IgD-negative memory B cell (primary cell): Measurements from ENCODE around the gene MAGI2. TPM values are rescaled to one million over a fixed set of nuclear protein-coding genes. Genes with fewer than 3 reads are reported as not detected.
"Not testable (repeated sequence)": the region's sequence is repeated elsewhere in the genome, so short reads cannot be mapped to it uniquely, and the experiment has no call there.

Experiments
- H3K27ac Mint-ChIP-seq, 3 donors: one replicate each; pipeline ENCODE4 v1.8.0; 2020 to 2022; ENCODE audit warnings: mild to moderate bottlenecking in 3 of 3, mixed read lengths in 3 of 3, moderate library complexity in 1 of 3
- H3K27me3 Mint-ChIP-seq: one replicate; pipeline ENCODE4 v1.8.0; 2021; ENCODE audit warnings: mixed read lengths
- H3K36me3 Mint-ChIP-seq: one replicate; pipeline ENCODE4 v1.8.0; 2020; ENCODE audit warnings: mild to moderate bottlenecking, mixed read lengths
- H3K4me1 Mint-ChIP-seq, 3 donors: one replicate each; pipeline ENCODE4 v1.8.0; 2020 to 2022; ENCODE audit warnings: mixed read lengths in 3 of 3, mild to moderate bottlenecking in 1 of 3
- H3K4me3 Mint-ChIP-seq, 4 donors: one replicate each; pipeline ENCODE4 v1.8.0; 2020 to 2022; ENCODE audit warnings: mild to moderate bottlenecking in 4 of 4, mixed read lengths in 4 of 4, moderate library complexity in 3 of 4
- H3K9me3 Mint-ChIP-seq, 3 donors: one replicate each; pipeline ENCODE4 v1.8.0; 2020 to 2021; ENCODE audit warnings: mixed read lengths in 3 of 3, mild to moderate bottlenecking in 1 of 3
- polyA plus RNA-seq: library from polyadenylated mRNA; unstranded; fragments of 300-500 nt; fragmentation: Illumina TruSeq; gene quantifications from one replicate; pipeline ENCODE4 v1.2.3, GENCODE V29; 2021

Gene MAGI2
- polyA plus RNA-seq, 1 donor from 2014 or later, result not detected

- Mint-ChIP-seq H3K27me3 (no peaks in the 10 kb centered on the region), H3K27ac (no peak overlapping the region), H3K4me3 (no peak overlapping the region), H3K4me1 (no peaks in the 10 kb centered on the region), H3K9me3 (peaks cover 2 to 3% (median 2%) of the 10 kb centered on the region in 3 donors), H3K36me3 (no peaks in the 10 kb centered on the region)
Observed at GRCh38 chr7:79046061-79046460, 407.4 kb downstream of the MAGI2 start.

- H3K9me3 Mint-ChIP-seq, result peaks cover 0 to 2% (median 0%) of the 10 kb centered on the region in 3 donors
- no peak overlapping the region for H3K27ac Mint-ChIP-seq
Observed at GRCh38 chr7:79037001-79037400, 416.5 kb downstream of the MAGI2 start.

GRCh38 chr7:79036356-79036755 lies 417.1 kb downstream of the MAGI2 start:
- Mint-ChIP-seq H3K4me1 (no peaks in the 10 kb centered on the region), H3K27ac (no peak overlapping the region), H3K4me3 (no peak overlapping the region), H3K27me3 (no peaks in the 10 kb centered on the region), H3K9me3 (peaks cover 0 to 2% (median 0%) of the 10 kb centered on the region in 3 donors), H3K36me3 (no peaks in the 10 kb centered on the region)

More at GRCh38 chr7:79037001-79037400, 416.5 kb downstream of the MAGI2 start:
- Mint-ChIP-seq H3K27me3 (no peaks in the 10 kb centered on the region), H3K4me1 (no peaks in the 10 kb centered on the region), H3K4me3 (no peak overlapping the region), H3K36me3 (no peaks in the 10 kb centered on the region)

- peaks cover 0 to 2% (median 0%) of the 10 kb centered on the region in 3 donors for H3K9me3 Mint-ChIP-seq
- H3K36me3 Mint-ChIP-seq, result no peaks in the 10 kb centered on the region
- H3K27me3 Mint-ChIP-seq, result no peaks in the 10 kb centered on the region
- H3K4me1 Mint-ChIP-seq, result no peaks in the 10 kb centered on the region
- H3K27ac Mint-ChIP-seq, result no peak overlapping the region
- no peak overlapping the region for H3K4me3 Mint-ChIP-seq
Observed at GRCh38 chr7:79035858-79036257, 417.6 kb downstream of the MAGI2 start.

GRCh38 chr7:79034730-79035129 lies 418.7 kb downstream of the MAGI2 start:
- Mint-ChIP-seq H3K4me1 (no peaks in the 10 kb centered on the region), H3K4me3 (no peak overlapping the region), H3K36me3 (no peaks in the 10 kb centered on the region), H3K27me3 (no peaks in the 10 kb centered on the region), H3K27ac (no peak overlapping the region), H3K9me3 (peaks cover 0 to 2% (median 0%) of the 10 kb centered on the region in 3 donors)

- H3K9me3 Mint-ChIP-seq, result peaks cover 11 to 39% (median 14%) of the 10 kb centered on the region in 3 donors
- not testable (repeated sequence) for H3K27me3 Mint-ChIP-seq, H3K4me3 Mint-ChIP-seq, H3K4me1 Mint-ChIP-seq, H3K36me3 Mint-ChIP-seq, H3K27ac Mint-ChIP-seq
Observed at GRCh38 chr7:79019711-79020110, 433.8 kb downstream of the MAGI2 start.

- peaks cover 2 to 9% (median 3%) of the 10 kb centered on the region in 3 donors for H3K9me3 Mint-ChIP-seq
- H3K27me3 Mint-ChIP-seq, result no peaks in the 10 kb centered on the region
- no peaks in the 10 kb centered on the region for H3K4me1 Mint-ChIP-seq
- H3K36me3 Mint-ChIP-seq, result no peaks in the 10 kb centered on the region
- no peak overlapping the region for H3K4me3 Mint-ChIP-seq
- H3K27ac Mint-ChIP-seq, result peak overlapping the region in 1 of 3 donors; percentile 14
Observed at GRCh38 chr7:79011921-79012320, 441.5 kb downstream of the MAGI2 start.

GRCh38 chr7:79009647-79010046 lies 443.8 kb downstream of the MAGI2 start:
- Mint-ChIP-seq H3K9me3 (peaks cover 0 to 12% (median 1%) of the 10 kb centered on the region in 3 donors), H3K36me3 (no peaks in the 10 kb centered on the region), H3K4me3 (no peak overlapping the region), H3K27ac (no peak overlapping the region), H3K27me3 (no peaks in the 10 kb centered on the region), H3K4me1 (no peaks in the 10 kb centered on the region)

- Mint-ChIP-seq H3K36me3 (no peaks in the 10 kb centered on the region), H3K27ac (no peak overlapping the region), H3K9me3 (peaks cover 1 to 12% (median 2%) of the 10 kb centered on the region in 3 donors), H3K27me3 (no peaks in the 10 kb centered on the region), H3K4me3 (no peak overlapping the region), H3K4me1 (no peaks in the 10 kb centered on the region)
Observed at GRCh38 chr7:79008786-79009185, 444.7 kb downstream of the MAGI2 start.

- no peak overlapping the region for H3K27ac Mint-ChIP-seq
Observed at GRCh38 chr7:78996013-78996412, 457.5 kb downstream of the MAGI2 start.

GRCh38 chr7:78993341-78993740 lies 460.1 kb downstream of the MAGI2 start:
- Mint-ChIP-seq H3K27ac (no peak overlapping the region), H3K36me3 (peaks cover 3% of the 10 kb centered on the region), H3K4me1 (no peaks in the 10 kb centered on the region), H3K9me3 (peaks cover 0 to 6% (median 3%) of the 10 kb centered on the region in 3 donors), H3K4me3 (no peak overlapping the region), H3K27me3 (no peaks in the 10 kb centered on the region)

More at GRCh38 chr7:78996013-78996412, 457.5 kb downstream of the MAGI2 start:
- Mint-ChIP-seq H3K9me3 (peaks cover 0 to 6% (median 0%) of the 10 kb centered on the region in 3 donors), H3K36me3 (peaks cover under 1% of the 10 kb centered on the region), H3K4me1 (no peaks in the 10 kb centered on the region), H3K27me3 (no peaks in the 10 kb centered on the region), H3K4me3 (no peak overlapping the region)

- H3K4me1 Mint-ChIP-seq, result no peaks in the 10 kb centered on the region
- no peak overlapping the region for H3K27ac Mint-ChIP-seq
- peaks cover 2 to 13% (median 2%) of the 10 kb centered on the region in 3 donors for H3K9me3 Mint-ChIP-seq
- H3K4me3 Mint-ChIP-seq, result no peak overlapping the region
- H3K36me3 Mint-ChIP-seq, result peaks cover 2% of the 10 kb centered on the region
- no peaks in the 10 kb centered on the region for H3K27me3 Mint-ChIP-seq
Observed at GRCh38 chr7:78985509-78985908, 468.0 kb downstream of the MAGI2 start.

- Mint-ChIP-seq H3K4me1 (no peaks in the 10 kb centered on the region), H3K27ac (no peak overlapping the region), H3K27me3 (no peaks in the 10 kb centered on the region), H3K36me3 (no peaks in the 10 kb centered on the region), H3K4me3 (no peak overlapping the region), H3K9me3 (peaks cover 2 to 13% (median 2%) of the 10 kb centered on the region in 3 donors)
Observed at GRCh38 chr7:78983483-78983882, 470.0 kb downstream of the MAGI2 start.

GRCh38 chr7:78970440-78970916 lies 483.0 kb downstream of the MAGI2 start:
- Mint-ChIP-seq H3K4me1 (peaks cover 0 to 1% (median 0%) of the 10 kb centered on the region in 3 donors), H3K36me3 (no peaks in the 10 kb centered on the region), H3K27me3 (no peaks in the 10 kb centered on the region), H3K27ac (no peak overlapping the region), H3K9me3 (peaks cover 0 to 4% (median 2%) of the 10 kb centered on the region in 3 donors), H3K4me3 (no peak overlapping the region)

- no peaks in the 10 kb centered on the region for H3K36me3 Mint-ChIP-seq
- H3K27me3 Mint-ChIP-seq, result no peaks in the 10 kb centered on the region
- peaks cover 0 to 1% (median 0%) of the 10 kb centered on the region in 3 donors for H3K4me1 Mint-ChIP-seq
- H3K27ac Mint-ChIP-seq, result no peak overlapping the region
- H3K9me3 Mint-ChIP-seq, result peaks cover 0 to 4% (median 0%) of the 10 kb centered on the region in 3 donors
- H3K4me3 Mint-ChIP-seq, result no peak overlapping the region
Observed at GRCh38 chr7:78968951-78969350, 484.5 kb downstream of the MAGI2 start.

GRCh38 chr7:78967561-78967960 lies 485.9 kb downstream of the MAGI2 start:
- H3K27me3 Mint-ChIP-seq, H3K27ac Mint-ChIP-seq, H3K9me3 Mint-ChIP-seq, H3K36me3 Mint-ChIP-seq, H3K4me1 Mint-ChIP-seq, H3K4me3 Mint-ChIP-seq: not testable (repeated sequence)
